Suprapubic skin (tissue), 4 donors: ENCODE data around the gene USP17L30.
"Not testable (repeated sequence)": the region's sequence is repeated elsewhere in the genome, so short reads cannot be mapped to it uniquely, and the experiment has no call there.

ENCODE experiments used
- CTCF ChIP-seq, 2 donors: fragments of 200-600 bp in 1 of 2; fragments of 450-650 bp in 1 of 2; sonication (generic) in 1 of 2; IDR thresholded peaks; one replicate each; pipeline ENCODE4 v1.5.1; 2016 to 2019; ENCODE audit warnings: antibody characterized with exemption in 2 of 2, mild to moderate bottlenecking in 1 of 2, moderate library complexity in 1 of 2
- POLR2A ChIP-seq, 2 donors: fragments of 450-650 bp; IDR thresholded peaks; one replicate each; pipeline ENCODE4 v1.6.1; 2017; ENCODE audit warnings: antibody characterized with exemption in 2 of 2, mild to moderate bottlenecking in 2 of 2, moderate library complexity in 2 of 2
- POLR2AphosphoS5 ChIP-seq, 3 donors: sonication (generic); formaldehyde crosslinking; IDR thresholded peaks; one replicate each; pipeline ENCODE4 v1.6.1; 2017; ENCODE audit warnings: antibody characterized with exemption in 3 of 3

- TF ChIP-seq POLR2A, CTCF, POLR2AphosphoS5 (IDR thresholded peaks at IDR 0.05): not testable (repeated sequence)
These were observed 17.0 kb downstream of the USP17L30 start for GRCh38 chr4:9379881-9380280.
